ENCODE data around the gene PTPN1. TPM values are rescaled to one million over a fixed set of nuclear protein-coding genes. Genes with fewer than 3 reads are reported as not detected.

Gene PTPN1
- total and polyA plus RNA-seq, 2 of the 13 experiments (the other 11 are each of a cell fraction or from before 2014, with no cell fraction given): 17.7 to 37.2 TPM

GRCh38 chr20:50588034-50588736 lies 78.0 kb downstream of the PTPN1 start (continued):
- TF ChIP-seq ZNF558 (CRISPR knock-in tag; IDR thresholded peaks at IDR 0.05; ENCODE audit: borderline replicate concordance): no peak
- peak; percentile 50 to 94; a peak in 2 of 4 replicates for TF ChIP-seq HMGXB4 (CRISPR knock-in tag; IDR thresholded peaks at IDR 0.05; ENCODE audit: borderline replicate concordance in 1 of 2, low read depth in 1 of 2)
- no peak for TF ChIP-seq ZNF484 (CRISPR knock-in tag; IDR thresholded peaks at IDR 0.05; ENCODE audit: borderline replicate concordance, low read depth)
- no peak for TF ChIP-seq FOXC1 (CRISPR knock-in tag; IDR thresholded peaks at IDR 0.05; ENCODE audit: borderline replicate concordance)
- peak; percentile 48; the same call in 1 of the 2 replicates for TF ChIP-seq RXRB (CRISPR knock-in tag; IDR thresholded peaks at IDR 0.05; ENCODE audit: borderline replicate concordance)
- TF ChIP-seq TFE3 (CRISPR knock-in tag; IDR thresholded peaks at IDR 0.05): peak; percentile 36; the same call in 1 of the 2 replicates
- no peak for TF ChIP-seq PAXIP1 (CRISPR knock-in tag; conservative IDR thresholded peaks at IDR 0.05)
- no peak for TF ChIP-seq BCLAF1 (IDR thresholded peaks at IDR 0.05)
- TF ChIP-seq HNF4A (CRISPR knock-in tag; IDR thresholded peaks at IDR 0.05): no peak
- peak; percentile 57; the same call in 1 of the 2 replicates for TF ChIP-seq ZBTB26 (CRISPR knock-in tag; IDR thresholded peaks at IDR 0.05; ENCODE audit: borderline replicate concordance)
- TF ChIP-seq MED13 (CRISPR knock-in tag; IDR thresholded peaks at IDR 0.05): no peak
- TF ChIP-seq KLF11 (CRISPR knock-in tag; IDR thresholded peaks at IDR 0.05): no peak
- TF ChIP-seq TAF15 (IDR thresholded peaks at IDR 0.05; ENCODE audit: low read depth, low read length, poor library complexity, severe bottlenecking): no peak
